NCI-H2081 (cell line): Measurements from ENCODE around the gene RBM5.
A peak's percentile ranks its signal among the peaks of the same experiment; 100 is the strongest.

ENCODE experiments used
- DNase-seq, 2 experiments: peaks; one replicate each; lab custom pipeline; 2025; lab: John Stamatoyannopoulos, UW

The RBM5 gene

GRCh38 chr3:50138266-50139200, 49.8 kb downstream of the RBM5 start:
- peak; percentile 29 to 36 for DNase-seq

DNA sequence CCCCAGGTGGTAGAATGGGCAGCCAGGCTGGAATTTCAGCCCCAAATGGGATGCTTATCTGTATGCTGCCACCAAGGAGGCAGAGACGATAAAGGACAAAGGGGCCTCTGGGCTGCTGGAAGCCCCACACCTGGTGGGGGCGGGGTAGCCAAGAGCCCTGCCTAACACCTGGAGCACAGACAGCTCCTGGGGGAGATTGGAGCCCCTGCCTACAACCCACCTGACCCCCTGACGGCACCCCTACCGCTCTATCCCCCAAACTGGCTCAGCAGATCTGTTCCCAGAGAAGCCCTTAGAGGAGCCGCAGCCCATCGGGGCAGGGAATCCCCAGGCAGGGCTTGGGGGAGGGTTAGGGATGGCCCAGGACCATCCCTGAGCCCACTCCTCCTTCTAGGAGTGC, 50.6 kb downstream of the RBM5 start:
- DNase-seq = no peak

DNA sequence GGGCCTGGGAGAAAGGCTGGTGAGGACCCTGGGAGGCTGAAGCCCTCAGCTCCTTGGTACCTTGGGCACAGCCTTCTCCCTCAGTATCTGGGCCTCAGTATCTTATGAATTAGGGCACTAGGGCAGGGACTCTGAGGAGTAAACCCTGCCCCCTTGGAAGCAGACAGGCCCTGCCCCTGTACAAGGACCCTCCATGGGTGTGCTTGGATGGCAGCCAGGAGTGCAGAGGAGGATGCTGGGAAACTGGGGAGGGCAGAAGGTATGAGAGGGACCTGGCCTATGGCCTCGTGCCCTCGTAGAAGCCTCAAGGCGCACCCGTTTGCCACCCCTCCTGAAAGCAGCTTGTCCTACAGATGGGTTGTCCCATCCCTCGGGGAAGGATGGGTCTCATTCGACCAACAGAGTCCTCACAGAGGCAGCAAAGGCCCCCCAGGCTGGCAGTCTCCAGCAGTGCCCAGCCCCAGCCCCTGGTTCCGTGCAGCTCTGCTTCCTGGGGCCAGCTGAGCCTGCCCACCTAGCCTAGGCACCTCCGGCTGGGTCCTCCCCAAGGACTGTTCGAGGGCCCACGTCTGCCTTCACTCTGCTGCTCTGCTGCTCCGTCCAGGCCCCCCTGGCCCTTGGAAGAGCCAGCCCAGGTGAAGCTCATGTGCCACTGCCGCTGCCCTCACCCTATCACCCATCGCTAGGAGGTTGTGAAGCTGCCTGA, 51.2 kb downstream of the RBM5 start:
- DNase-seq = no peak

DNA sequence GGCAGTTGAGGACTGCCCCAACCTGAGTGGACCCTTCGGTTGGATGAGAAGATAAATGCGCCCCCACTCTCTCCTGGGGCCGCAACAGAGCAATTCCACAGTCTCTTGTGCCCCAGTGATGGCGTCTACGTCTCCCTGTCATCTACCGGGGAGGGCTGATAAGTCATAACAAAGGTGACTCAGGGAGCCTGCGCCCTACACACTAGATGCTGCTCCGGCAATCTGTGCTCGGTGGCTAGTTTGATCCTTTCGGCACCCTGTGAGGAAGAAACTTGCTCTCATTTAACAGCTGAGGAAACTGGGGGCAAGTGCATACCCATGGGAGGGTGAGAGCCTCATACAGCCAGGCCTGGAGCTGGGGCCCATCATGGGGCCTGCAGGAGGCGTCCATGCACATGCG, 52.3 kb downstream of the RBM5 start:
- no peak for DNase-seq

- DNase-seq = no peak
Observed at GRCh38 chr3:50146316-50146901, 57.7 kb downstream of the RBM5 start.

GRCh38 chr3:50147016-50147415, 58.3 kb downstream of the RBM5 start:
- no peak for DNase-seq

GRCh38 chr3:50147447-50147846, 58.7 kb downstream of the RBM5 start:
- DNase-seq = no peak

- no peak for DNase-seq
Observed at GRCh38 chr3:50147861-50148260, 59.1 kb downstream of the RBM5 start.

DNA sequence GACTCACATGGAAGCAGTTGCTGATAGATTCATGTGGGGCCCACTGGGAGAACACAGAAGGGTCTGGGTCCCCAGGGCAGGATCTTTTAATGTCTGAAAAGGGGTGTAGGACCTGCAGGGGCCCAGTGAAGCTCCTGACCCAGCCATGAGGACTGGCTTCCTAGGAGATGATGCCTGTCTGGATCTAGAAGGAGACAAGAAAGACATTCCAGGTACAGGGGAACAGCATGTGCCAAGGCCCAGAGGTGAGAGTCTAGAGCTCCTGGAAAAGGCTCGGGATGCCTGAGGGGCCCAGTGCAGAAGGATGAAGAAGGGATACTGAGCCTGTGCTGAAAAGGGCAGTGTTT, 61.7 kb downstream of the RBM5 start:
- no peak for DNase-seq

DNA sequence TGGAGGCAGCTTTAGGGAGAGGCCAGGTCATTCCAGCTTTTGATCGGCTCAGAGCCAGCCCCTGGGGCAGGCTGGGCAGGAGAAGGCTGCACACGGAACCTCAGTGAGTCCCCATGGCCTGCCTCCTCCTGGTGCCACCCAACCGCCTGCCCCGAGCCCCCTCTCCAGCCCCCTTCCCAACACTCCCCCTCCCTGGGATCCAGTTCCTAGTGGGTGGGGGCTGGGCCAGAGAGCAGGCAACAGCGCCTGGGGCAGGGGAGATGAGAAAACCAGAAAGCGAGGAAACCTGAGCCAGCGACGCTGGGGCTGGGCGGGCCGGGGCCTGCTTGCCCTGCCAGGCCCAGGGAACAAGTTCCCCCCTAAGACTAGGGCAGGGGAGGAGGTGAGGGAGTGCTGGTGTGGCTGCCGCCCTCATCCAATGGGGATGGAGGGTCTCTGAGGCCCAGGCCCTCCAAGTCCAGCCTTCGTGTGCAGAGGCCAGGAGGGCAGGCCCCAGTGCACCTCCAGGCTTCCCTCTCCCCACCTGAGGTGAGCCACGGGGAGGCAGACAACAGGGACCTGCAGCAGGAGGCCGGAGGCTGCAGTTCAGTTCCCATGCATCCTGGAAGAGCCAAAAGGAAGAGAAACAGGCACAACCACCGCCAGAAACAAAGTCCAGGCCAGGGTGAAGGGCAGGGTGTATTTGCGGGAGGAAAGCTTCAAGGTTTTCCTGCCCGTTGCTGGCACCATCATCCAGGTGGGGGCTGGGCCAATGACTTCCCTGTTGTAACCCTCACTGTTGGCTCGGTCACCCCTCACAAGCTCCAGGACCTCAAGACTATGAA, 62.4 kb downstream of the RBM5 start:
- no peak for DNase-seq

DNA sequence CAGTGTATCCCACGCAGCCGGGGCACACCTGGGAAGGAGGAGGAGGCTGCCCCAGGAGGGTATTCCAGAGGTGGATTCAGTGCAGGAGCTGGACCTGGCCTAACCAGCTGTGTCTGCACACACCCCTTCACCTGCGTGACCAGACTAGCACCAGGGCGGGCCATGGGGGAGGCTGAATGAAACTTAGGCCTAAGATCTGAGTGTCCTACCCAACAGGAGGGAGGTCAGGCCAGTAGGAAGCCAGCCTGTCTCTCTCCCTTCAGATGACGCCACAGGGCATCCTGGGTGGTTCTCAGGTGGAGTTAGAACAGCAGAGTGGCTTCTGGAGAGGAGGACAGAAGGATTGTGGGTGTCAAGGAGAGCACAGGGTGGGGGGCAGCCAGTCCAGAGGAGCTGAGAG, 63.0 kb downstream of the RBM5 start:
- no peak for DNase-seq

DNA sequence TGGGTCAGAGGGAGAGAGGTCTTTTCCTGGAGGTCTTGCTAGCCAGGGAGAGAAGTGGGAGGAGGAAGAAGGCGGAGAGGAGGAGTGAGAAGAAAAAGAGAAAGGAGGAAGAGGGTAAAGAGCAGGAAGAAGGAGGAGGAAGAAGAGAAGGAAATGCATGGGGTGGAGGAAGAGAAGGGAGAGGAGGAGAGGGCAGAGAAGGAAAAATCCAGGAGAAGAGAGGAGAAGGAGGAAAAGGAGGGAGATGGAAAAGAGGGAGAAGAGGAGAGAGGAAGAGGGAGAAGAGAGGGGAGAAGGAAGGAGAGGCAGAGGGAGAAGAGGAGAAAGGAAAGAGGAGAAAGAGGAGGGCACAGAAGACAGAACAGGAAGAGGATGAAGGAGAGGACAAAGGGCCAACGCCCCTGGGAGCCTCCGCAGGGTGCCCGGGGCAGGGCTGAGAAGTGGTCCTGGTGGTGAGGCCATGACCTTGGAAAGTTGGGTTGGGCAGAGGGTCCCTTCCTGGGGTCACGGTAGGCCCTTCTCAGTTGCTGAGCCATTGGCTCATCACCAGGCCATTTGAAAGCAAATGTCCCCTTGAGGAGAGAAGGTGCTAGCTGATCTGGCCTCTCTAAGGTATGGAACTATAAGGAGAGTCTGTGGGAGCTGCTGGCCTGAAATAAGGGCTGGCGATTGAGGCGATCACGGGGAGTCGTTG, 65.2 kb downstream of the RBM5 start:
- no peak for DNase-seq

DNA sequence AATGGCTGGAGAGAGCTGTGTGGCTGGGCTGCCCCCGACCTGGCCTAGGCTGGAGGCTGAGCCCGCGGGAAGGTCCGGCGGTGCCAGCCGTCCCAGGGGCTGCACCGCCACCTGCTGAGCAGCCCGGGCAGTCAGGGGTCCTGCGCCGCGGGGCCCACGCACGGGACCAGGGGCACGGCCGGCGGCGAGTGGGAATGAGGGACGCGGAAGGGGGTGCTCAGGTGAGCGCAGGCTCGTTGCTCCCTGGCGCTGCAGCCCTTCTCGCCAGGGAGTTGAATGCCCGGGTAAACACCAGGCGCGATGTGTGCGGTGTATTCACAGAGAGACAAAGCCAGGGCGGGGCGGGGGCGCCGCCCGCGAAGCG, 65.7 kb downstream of the RBM5 start:
- DNase-seq = peak in 1 of 2 experiments; percentile 59

DNA sequence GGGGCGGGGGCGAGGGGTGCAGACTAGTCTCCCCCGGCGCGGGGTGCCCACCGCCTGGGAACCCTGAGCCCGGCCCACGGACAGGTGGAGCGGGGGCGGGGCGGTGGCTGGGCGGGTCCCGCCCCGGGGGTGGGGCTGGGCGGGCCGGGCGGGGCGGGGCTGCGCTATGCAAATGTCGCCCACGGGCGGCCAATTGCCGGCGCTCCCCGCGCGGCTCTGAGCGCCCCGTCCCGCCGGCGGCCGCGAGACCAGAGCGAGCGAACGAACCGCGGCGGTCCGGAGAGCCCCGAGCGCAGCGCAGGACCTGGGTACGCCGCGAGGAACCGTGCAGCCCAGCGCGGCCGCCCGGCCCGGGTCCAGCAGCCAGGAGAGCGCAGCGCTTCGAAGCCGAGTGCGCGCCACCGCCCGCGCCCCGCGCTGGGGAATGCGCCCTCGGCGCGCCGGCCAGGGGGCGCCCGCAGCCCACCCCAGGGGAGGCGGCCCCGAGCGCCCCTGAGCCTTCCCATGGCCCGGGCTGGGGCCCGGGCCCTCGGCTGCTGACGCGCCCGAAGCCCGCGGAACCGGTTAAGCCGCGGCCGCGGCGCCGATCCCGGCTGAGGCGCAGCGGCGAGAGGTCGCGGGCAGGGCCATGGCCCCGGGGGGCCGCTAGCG, 66.2 kb downstream of the RBM5 start, which contains the start of gene SEMA3F:
Gene SEMA3F (plus strand): TSS at position 485 of the 651 bp plus-strand sequence. CDS start 4,299 bp downstream, outside the sequence.
- peak; percentile 20 to 59 for DNase-seq

DNA sequence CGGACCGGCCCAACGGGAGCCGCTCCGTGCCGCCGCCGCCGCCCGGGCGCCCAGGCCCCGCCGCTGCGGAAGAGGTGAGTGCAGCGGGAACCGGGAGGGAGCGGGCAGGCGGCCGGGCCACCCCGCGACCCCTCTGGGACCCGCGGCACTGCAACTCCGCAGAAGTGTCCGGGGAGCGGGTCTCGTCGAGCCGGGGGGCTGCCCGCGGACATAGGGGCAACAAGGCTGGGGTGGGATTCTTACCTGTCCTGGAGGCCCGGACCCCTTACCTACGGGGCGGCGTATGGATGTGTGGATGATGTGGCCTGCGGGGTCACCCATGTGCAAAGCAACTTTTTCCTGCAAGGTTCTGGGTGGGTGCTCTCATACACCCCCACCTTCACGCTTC, 66.8 kb downstream of the RBM5 start:
- DNase-seq = no peak

DNA sequence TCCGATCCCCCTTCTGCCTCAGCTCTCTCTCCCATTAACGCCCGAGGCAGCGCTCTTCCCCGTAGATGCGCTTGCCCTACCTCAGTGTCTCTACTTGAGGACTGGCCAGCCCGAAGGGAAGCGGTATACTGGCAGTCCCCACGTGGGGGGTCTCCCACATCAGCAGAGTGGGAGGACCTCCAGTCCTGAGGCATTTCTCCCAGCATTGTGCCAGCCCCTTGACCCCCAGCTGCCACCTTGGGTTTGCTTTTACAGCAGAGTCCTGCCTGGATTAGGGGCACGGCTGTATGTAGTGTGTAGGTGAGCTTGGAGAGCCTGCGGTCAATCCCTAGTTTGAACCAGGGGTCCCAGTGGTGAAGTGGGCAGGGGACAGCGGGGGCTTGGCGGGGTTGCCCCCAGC, 67.2 kb downstream of the RBM5 start:
- DNase-seq = no peak

- DNase-seq = no peak
Observed at GRCh38 chr3:50156549-50157493, 68.1 kb downstream of the RBM5 start.

GRCh38 chr3:50157827-50158529, 69.3 kb downstream of the RBM5 start:
- no peak for DNase-seq

- no peak for DNase-seq
Observed at GRCh38 chr3:50158530-50159146, 69.9 kb downstream of the RBM5 start.
